ENCODE measurements around the gene SNRNP200. TPM values are rescaled to one million over a fixed set of nuclear protein-coding genes. Genes with fewer than 3 reads are reported as not detected.

Gene SNRNP200
- total RNA-seq, 2 experiments from 2014 or later: 79.3 to 216 TPM

GRCh38 chr2:96240341-96241038 is 64.9 kb downstream of the SNRNP200 start:
- peak overlapping the region; percentile 89 for H3K27ac ChIP-seq (ENCODE audit: low read depth, low read length, poor library complexity, severe bottlenecking)
- no peaks in the 10 kb centered on the region for H3K79me2 ChIP-seq (ENCODE audit: insufficient read depth, low read depth, low read length)
- intact Hi-C loops (cut with micrococcal nuclease; ENCODE audit: unreplicated experiment): loop anchor here (1.0 to 5.0 kb wide), 3 partner anchors 25 to 98 kb away; partner anchors contain the start of gene TMEM127
- H3K4me1 ChIP-seq (ENCODE audit: insufficient read depth, low read length, poor library complexity, severe bottlenecking): peaks cover 51% of the 10 kb centered on the region
- DNase-seq (ENCODE audit: low spot score): no peak
- H3K9me2 ChIP-seq (ENCODE audit: insufficient read depth, low read length): no peaks in the 10 kb centered on the region
- ChIA-PET POLR2A (interaction anchor here (1.1 to 5.2 kb wide), 10 partner anchors 7 to 93 kb away, joined by 3 to 25 read pairs (median 5); partner anchors contain the start of gene STARD7), CTCF (ENCODE audit: unreplicated experiment) (interaction anchor here (0.9 to 1.5 kb wide), 4 partner anchors 9 to 66 kb away, joined by 3 to 4 read pairs (median 3); no protein-coding TSS in a partner anchor)
- BruUV-seq (replicated peaks): no TSS peak
- H3K36me3 ChIP-seq (ENCODE audit: insufficient read depth, low read length): peaks cover 3% of the 10 kb centered on the region
- TF ChIP-seq EZH2phosphoT487 (IDR thresholded peaks at IDR 0.05; ENCODE audit: borderline replicate concordance, low read depth, low read length) (no peak), CTCF (conservative IDR thresholded peaks at IDR 0.05; ENCODE audit: low read length) (no peak)
- H3K4me2 ChIP-seq (ENCODE audit: low read length): peak overlapping the region; percentile 86
- H3K9me3 ChIP-seq (ENCODE audit: low read length): no peaks in the 10 kb centered on the region
- H3K4me3 ChIP-seq (ENCODE audit: low read depth, low read length, poor library complexity, severe bottlenecking): peak overlapping the region; percentile 58
- H4K20me1 ChIP-seq (ENCODE audit: insufficient read depth, low read length): no peaks in the 10 kb centered on the region
- H2AFZ ChIP-seq (ENCODE audit: low read length): no peak overlapping the region

GRCh38 chr2:96239745-96240264 is 65.5 kb downstream of the SNRNP200 start:
- Histone ChIP-seq H3K4me3 (ENCODE audit: low read depth, low read length, poor library complexity, severe bottlenecking) (no peak overlapping the region), H3K36me3 (ENCODE audit: insufficient read depth, low read length) (peaks cover 2% of the 10 kb centered on the region), H3K9me3 (ENCODE audit: low read length) (no peaks in the 10 kb centered on the region), H2AFZ (ENCODE audit: low read length) (no peak overlapping the region), H3K27ac (ENCODE audit: low read depth, low read length, poor library complexity, severe bottlenecking) (no peak overlapping the region), H3K4me2 (ENCODE audit: low read length) (no peak overlapping the region), H4K20me1 (ENCODE audit: insufficient read depth, low read length) (no peaks in the 10 kb centered on the region), H3K79me2 (ENCODE audit: insufficient read depth, low read depth, low read length) (no peaks in the 10 kb centered on the region), H3K4me1 (ENCODE audit: insufficient read depth, low read length, poor library complexity, severe bottlenecking) (peaks cover 50% of the 10 kb centered on the region), H3K9me2 (ENCODE audit: insufficient read depth, low read length) (no peaks in the 10 kb centered on the region)
- no TSS peak for BruUV-seq (replicated peaks)
- TF ChIP-seq EZH2phosphoT487 (IDR thresholded peaks at IDR 0.05; ENCODE audit: borderline replicate concordance, low read depth, low read length) (no peak), CTCF (conservative IDR thresholded peaks at IDR 0.05; ENCODE audit: low read length) (no peak)
- CTCF ChIA-PET (ENCODE audit: unreplicated experiment): interaction anchor here (1.1 kb wide), 1 partner anchor 9 kb away, joined by 3 read pairs; no protein-coding TSS in a partner anchor
- intact Hi-C loops (cut with micrococcal nuclease; ENCODE audit: unreplicated experiment): loop anchor here (5.0 kb wide), 1 partner anchor 98 kb away; no protein-coding TSS in a partner anchor
- POLR2A ChIA-PET: interaction anchor here (0.9 to 5.2 kb wide), 5 partner anchors 12 to 35 kb away, joined by 3 to 22 read pairs (median 4); partner anchors contain the start of gene STARD7
- no peak for DNase-seq (ENCODE audit: low spot score)
